Panc1 (cell line): ENCODE results near the gene RAD1. TPM values are rescaled to one million over a fixed set of nuclear protein-coding genes. Genes with fewer than 3 reads are reported as not detected.

Experiments
- ATAC-seq: fragments of 200-7000 bp; cut with Tn5 transposase; 2 replicates; pipeline ENCODE4 v1.9.1; 2020; ENCODE audit warnings: mild to moderate bottlenecking, moderate library complexity
- BruUV-seq: library from RNA; stranded (reverse); fragments of 400-500 nt; replicated peaks from 2 replicates; lab custom pipeline; 2021; lab: Mats Ljungman, UMichigan
- CTCF ChIA-PET: fragments of 300-600 bp; sonication (Branson Sonifier 250); formaldehyde crosslinking; loops from one replicate; lab custom pipeline; 2022; ENCODE audit warnings: antibody characterized with exemption; lab: Charles Lee
- POLR2A ChIA-PET: fragments of 300-600 bp; sonication (Branson Sonifier 250); formaldehyde crosslinking; loops from one replicate; lab custom pipeline; 2022; ENCODE audit warnings: antibody characterized with exemption; lab: Charles Lee
- DNase-seq: peaks from one replicate; pipeline ENCODE4 v3.0.0-alpha.2; 2010; ENCODE audit warnings: low read depth, low spot score
- H3K27ac ChIP-seq: 2 replicates; pipeline ENCODE4 v1.5.1; 2011; ENCODE audit warnings: mild to moderate bottlenecking, low read length, inconsistent platforms
- H3K27me3 ChIP-seq: fragments of 200-500 bp; sonication (Bioruptor generic); 2 replicates; pipeline ENCODE4 v1.6.0; 2014; ENCODE audit warnings: low read length, inconsistent platforms; ENCODE audit not compliant: control insufficient read depth, insufficient read depth
- H3K36me3 ChIP-seq: fragments of 200-500 bp; sonication (Bioruptor generic); 2 replicates; pipeline ENCODE4 v1.5.1; 2014; ENCODE audit warnings: inconsistent platforms, mild to moderate bottlenecking, low read length, moderate library complexity; ENCODE audit not compliant: control insufficient read depth, insufficient read depth
- H3K4me1 ChIP-seq: 2 replicates; pipeline ENCODE4 v1.5.1; 2011; ENCODE audit warnings: inconsistent platforms, mild to moderate bottlenecking, low read length, moderate library complexity; ENCODE audit not compliant: control insufficient read depth, insufficient read depth
- H3K4me3 ChIP-seq, 2 experiments: 2 replicates each; pipeline ENCODE4 v1.5.1; 2011 to 2012; ENCODE audit warnings: low read depth in 2 of 2, low read length in 2 of 2, mild to moderate bottlenecking in 2 of 2, inconsistent platforms in 1 of 2, moderate library complexity in 1 of 2
- H3K9me3 ChIP-seq: fragments of 200-500 bp; sonication (Bioruptor generic); 2 replicates; pipeline ENCODE4 v1.5.1; 2014; ENCODE audit warnings: low read depth, mild to moderate bottlenecking, inconsistent platforms, low read length, moderate library complexity; ENCODE audit not compliant: control insufficient read depth, insufficient read depth
- CTCF ChIP-seq: fragments of 450-650 bp; IDR thresholded peaks from 2 replicates; pipeline ENCODE4 v1.5.1; 2017; ENCODE audit warnings: mild to moderate bottlenecking
- POLR2AphosphoS5 ChIP-seq: IDR thresholded peaks from 2 replicates; pipeline ENCODE4 v1.6.1; 2012; ENCODE audit warnings: mild to moderate bottlenecking, low read depth, low read length, moderate library complexity
- REST ChIP-seq, 2 experiments: IDR thresholded peaks; 2 replicates each; pipeline ENCODE4 v1.6.1; 2011 to 2012; ENCODE audit warnings: low read depth in 2 of 2, control low read depth in 1 of 2, low read length in 1 of 2, mild to moderate bottlenecking in 1 of 2, moderate library complexity in 1 of 2; ENCODE audit not compliant: insufficient read depth in 1 of 2
- SIN3A ChIP-seq: IDR thresholded peaks from 2 replicates; pipeline ENCODE4 v1.6.1; 2012; ENCODE audit warnings: low read depth, mild to moderate bottlenecking, low read length, moderate library complexity, borderline replicate concordance; ENCODE audit not compliant: insufficient read depth
- TCF7L2 ChIP-seq: IDR thresholded peaks from 2 replicates; pipeline ENCODE4 v1.6.1; 2011; ENCODE audit warnings: mild to moderate bottlenecking, low read depth, low read length, inconsistent platforms
- in situ Hi-C: cut with HindIII; loops from 2 replicates; pipeline ENCODE4 v1.10.0; 2016; ENCODE audit warnings: low sequenced_read_pairs, low pct_unique_long_range_greater_than_20kb
- intact Hi-C: fragments of 100-400 bp; cut with micrococcal nuclease; formaldehyde crosslinking; loops from one replicate; pipeline ENCODE4 v1.10.0; 2022; ENCODE audit not compliant: unreplicated experiment
- total RNA-seq: library from RNA; stranded (reverse); gene quantifications from one replicate; pipeline ENCODE4 v1.2.1, GENCODE V29; 2021; ENCODE audit not compliant: unreplicated experiment

Gene RAD1
- total RNA-seq, 1 experiment from 2014 or later, result 31.8 TPM

DNA sequence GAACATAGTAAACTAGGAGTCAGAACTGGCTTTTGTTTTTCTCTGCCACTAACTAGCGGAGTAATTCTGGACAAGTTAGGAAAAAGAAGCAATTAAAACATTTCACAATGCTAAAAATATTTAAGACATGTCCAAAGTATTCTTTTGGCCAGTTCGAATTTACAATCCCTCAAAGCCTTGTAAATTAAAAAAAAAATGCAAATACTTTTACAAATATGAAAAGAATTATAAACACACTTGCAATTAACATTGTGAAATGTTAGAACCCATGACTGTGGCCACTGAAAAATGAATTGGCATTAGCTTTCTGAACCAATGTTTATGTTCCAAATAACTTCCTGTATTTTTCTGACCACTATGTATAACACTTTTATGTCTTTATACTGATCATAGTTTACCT is 2.2 kb downstream of the RAD1 start:
- Histone ChIP-seq H3K9me3 (no peaks in the 10 kb centered on the region), H3K4me3 (no peak overlapping the region), H3K4me1 (peaks cover 11% of the 10 kb centered on the region), H3K27me3 (no peaks in the 10 kb centered on the region), H3K27ac (no peak overlapping the region), H3K36me3 (peaks cover 41% of the 10 kb centered on the region)
- ChIA-PET POLR2A (no interaction called here), CTCF (no interaction called here)
- DNase-seq, result no peak
- in situ Hi-C loops, result no loop called here
- no TSS peak for BruUV-seq
- TF ChIP-seq REST (IDR thresholded peaks at IDR 0.05; ENCODE audit: insufficient read depth in 1 of 2, low read depth in 2 of 2, low read length in 1 of 2) (no peak), CTCF (no peak), TCF7L2 (no peak), POLR2AphosphoS5 (no peak), SIN3A (no peak)
- intact Hi-C loops, result no loop called here
- no peak for ATAC-seq

- no peak for TF ChIP-seq POLR2AphosphoS5
- TF ChIP-seq TCF7L2, result no peak
- no peak for TF ChIP-seq REST (IDR thresholded peaks at IDR 0.05; ENCODE audit: insufficient read depth in 1 of 2, low read depth in 2 of 2, low read length in 1 of 2)
- TF ChIP-seq CTCF, result peak; percentile 67; the same call in 1 of the 2 replicates
- no peak for TF ChIP-seq SIN3A
- Histone ChIP-seq H3K36me3 (peaks cover 6% of the 10 kb centered on the region; the same call in 1 of the 2 replicates), H3K27me3 (no peaks in the 10 kb centered on the region), H3K4me3 (no peak overlapping the region), H3K27ac (no peak overlapping the region), H3K9me3 (no peaks in the 10 kb centered on the region), H3K4me1 (no peaks in the 10 kb centered on the region)
- intact Hi-C loops, result no loop called here
- ChIA-PET POLR2A (no interaction called here), CTCF (no interaction called here)
- DNase-seq (no peak), ATAC-seq (no peak)
- in situ Hi-C loops, result no loop called here
- BruUV-seq, result no TSS peak
Observed at GRCh38 chr5:34905564-34905963, 9.7 kb downstream of the RAD1 start.
